Erythroblast (primary cell): ENCODE data around the gene ADARB2.

ENCODE experiments used
- GATA1 ChIP-seq: IDR thresholded peaks from 2 replicates; pipeline ENCODE4 v1.6.1; 2011; ENCODE audit warnings: low read depth, mild to moderate bottlenecking, control low read depth, low read length, moderate library complexity
- POLR2A ChIP-seq: IDR thresholded peaks from 2 replicates; pipeline ENCODE4 v1.6.1; 2011; ENCODE audit warnings: mild to moderate bottlenecking, low read length

GRCh38 chr10:1553951-1554350 is 183.4 kb downstream of the ADARB2 start:
- TF ChIP-seq POLR2A (no peak), GATA1 (no peak)
